K562 (cell line): ENCODE measurements around the gene LLPH. TPM values are rescaled to one million over a fixed set of nuclear protein-coding genes. Genes with fewer than 3 reads are reported as not detected.

Source experiments
- ATAC-seq: fragments of 200-7000 bp; cut with Tn5 transposase; 3 replicates; pipeline ENCODE4 v1.9.1; 2020; ENCODE audit warnings: moderate library complexity
- BruUV-seq: library from RNA; stranded (reverse); fragments of 400-500 nt; replicated peaks from 2 replicates; lab custom pipeline; 2021; lab: Mats Ljungman, UMichigan
- CTCF ChIA-PET: fragments of 300-600 bp; formaldehyde crosslinking; extraction: SDS; loops from one replicate; lab custom pipeline; 2021; ENCODE audit warnings: low intra/inter-chr PET ratio; lab: Yijun Ruan, JAX
- POLR2A ChIA-PET: fragments of 300-600, 350-650 bp; sonication (Branson Sonifier 250); formaldehyde crosslinking; extraction: SDS; loops from one replicate; lab custom pipeline; 2021; ENCODE audit warnings: antibody characterized with exemption, inconsistent platforms; lab: Yijun Ruan, JAX
- DNase-seq, 4 experiments: peaks; one replicate each; pipeline versions ENCODE4 v3.0.0 to v3.0.0-alpha.2; 2011 to 2018; ENCODE audit warnings: low spot score in 3 of 4, mixed read lengths in 3 of 4; ENCODE audit errors: extremely low read depth in 1 of 4
- FAIRE-seq: peaks from 2 replicates; lab custom pipeline; 2011; peaks lifted over from hg19 to GRCh38; lab: Jason Lieb, UNC
- H2AFZ ChIP-seq: 2 replicates; pipeline ENCODE4 v1.6.0; 2011; ENCODE audit warnings: low read depth, low read length, control low read depth, inconsistent platforms
- H3K27ac ChIP-seq: fragments of 200-600 bp; 3 replicates; pipeline ENCODE4 v1.8.0; 2011; ENCODE audit warnings: low read depth, mild to moderate bottlenecking, control low read depth, inconsistent platforms, low read length, moderate library complexity, mixed read lengths; ENCODE audit errors: extremely low read depth
- H3K27me3 ChIP-seq, 2 experiments: fragments of 300-600 bp in 1 of 2; 2 replicates in 1 of 2; 3 replicates in 1 of 2; pipeline versions ENCODE4 v1.6.0 to v1.8.0; 2011; ENCODE audit warnings: inconsistent platforms in 2 of 2, low read length in 2 of 2, mild to moderate bottlenecking in 1 of 2, mixed read lengths in 1 of 2, moderate library complexity in 1 of 2; ENCODE audit not compliant: control insufficient read depth in 2 of 2, insufficient read depth in 2 of 2
- H3K36me3 ChIP-seq: fragments of 300-600 bp; 3 replicates; pipeline ENCODE4 v1.8.0; 2011; ENCODE audit warnings: mild to moderate bottlenecking, low read length, inconsistent platforms; ENCODE audit not compliant: control insufficient read depth, insufficient read depth
- H3K4me1 ChIP-seq, 2 experiments: fragments of 200-600 bp in 1 of 2; replicated peaks in 1 of 2; 2 replicates in 1 of 2; 3 replicates in 1 of 2; pipeline versions ENCODE4 v1.5.1 to v1.8.0; 2011; ENCODE audit warnings: inconsistent platforms in 2 of 2, low read length in 2 of 2, mild to moderate bottlenecking in 1 of 2, mixed read lengths in 1 of 2, moderate library complexity in 1 of 2; ENCODE audit not compliant: control insufficient read depth in 2 of 2, insufficient read depth in 2 of 2
- H3K4me2 ChIP-seq: 2 replicates; pipeline ENCODE4 v1.6.1; 2011; ENCODE audit warnings: low read length, control low read depth, inconsistent platforms, mixed read lengths; ENCODE audit not compliant: insufficient read depth
- H3K4me3 ChIP-seq: fragments of 200-600 bp; sonication (generic), shearing (Covaris generic); 2 replicates; pipeline ENCODE4 v1.5.1; 2016; ENCODE audit warnings: control low read depth, inconsistent platforms
- H3K79me2 ChIP-seq: fragments of 200-600 bp; 3 replicates; pipeline ENCODE4 v1.8.0; 2011; ENCODE audit warnings: low read length, inconsistent platforms; ENCODE audit not compliant: control insufficient read depth, insufficient read depth
- H3K9ac ChIP-seq, 2 experiments: 2 replicates each; pipeline versions ENCODE4 v1.6.0 to v1.6.1; 2011; ENCODE audit warnings: low read depth in 2 of 2, low read length in 2 of 2, control low read depth in 1 of 2, inconsistent platforms in 1 of 2, mild to moderate bottlenecking in 1 of 2, mixed read lengths in 1 of 2; ENCODE audit not compliant: insufficient read depth in 1 of 2
- H3K9me1 ChIP-seq: one replicate; pipeline ENCODE4 v1.6.0; 2011; ENCODE audit warnings: inconsistent platforms, mild to moderate bottlenecking, low read length, moderate library complexity; ENCODE audit not compliant: control insufficient read depth, insufficient read depth
- H3K9me3 ChIP-seq: replicated peaks from 2 replicates; pipeline ENCODE4 v1.5.1; 2011; ENCODE audit warnings: low read depth, low read length, inconsistent platforms; ENCODE audit not compliant: control insufficient read depth, insufficient read depth
- H4K20me1 ChIP-seq: replicated peaks from 2 replicates; pipeline ENCODE4 v1.6.1; 2011; ENCODE audit warnings: low read length, inconsistent platforms, mixed read lengths; ENCODE audit not compliant: control insufficient read depth, insufficient read depth
- ARID4B ChIP-seq: sonication (generic); formaldehyde crosslinking; IDR thresholded peaks from 2 replicates; pipeline ENCODE4 v1.8.0; 2022; ENCODE audit warnings: mild to moderate bottlenecking, missing genetic modification reagents
- GATAD2B ChIP-seq: fragments of 450-650 bp; IDR thresholded peaks from 2 replicates; pipeline ENCODE4 v1.6.1; 2017; ENCODE audit warnings: mild to moderate bottlenecking, borderline replicate concordance
- NFRKB ChIP-seq: fragments of 450-650 bp; IDR thresholded peaks from 2 replicates; pipeline ENCODE4 v1.6.1; 2016; ENCODE audit warnings: low read depth
- NR4A1 ChIP-seq, 2 experiments: fragments of 250-450 bp in 1 of 2; fragments of 450-650 bp in 1 of 2; sonication (Bioruptor Pico) in 1 of 2; IDR thresholded peaks; 2 replicates each; pipeline versions ENCODE4 v1.4.0 to v1.6.1; 2016 to 2020; ENCODE audit warnings: mild to moderate bottlenecking in 2 of 2, missing compliant biosample characterization in 1 of 2, missing genetic modification characterization in 1 of 2, moderate library complexity in 1 of 2
- PTBP1 ChIP-seq: fragments of 200-400 bp; formaldehyde crosslinking; IDR thresholded peaks from 2 replicates; pipeline ENCODE4 v1.6.1; 2017; ENCODE audit warnings: low read depth, low read length
- RBM25 ChIP-seq: fragments of 200-400 bp; formaldehyde crosslinking; IDR thresholded peaks from 2 replicates; pipeline ENCODE4 v1.6.1; 2018; ENCODE audit warnings: low read length, low read depth, moderate library complexity; ENCODE audit not compliant: severe bottlenecking
- TRIM24 ChIP-seq, 2 experiments: fragments of 450-650 bp; IDR thresholded peaks; 2 replicates each; pipeline ENCODE4 v1.6.1; 2016
- ZBTB43 ChIP-seq: sonication (generic); formaldehyde crosslinking; IDR thresholded peaks from 2 replicates; pipeline ENCODE4 v1.8.0; 2023; ENCODE audit warnings: mild to moderate bottlenecking, missing genetic modification reagents
- WGBS: fragments of 100-300 bp; shearing (Covaris generic); methylation state at CpG from one replicate; pipeline ENCODE4 v1.1.6; 2016; ENCODE audit warnings: low coverage, mixed read lengths; ENCODE audit not compliant: insufficient coverage; ENCODE audit errors: missing lambda C conversion rate; 5-methylcytosine and 5-hydroxymethylcytosine counted together
- in situ Hi-C: fragments of 300-500 bp; cut with MboI; formaldehyde crosslinking; loops from 4 replicates; pipeline ENCODE4 v1.15.0; 2018; ENCODE audit warnings: inconsistent platforms, mixed read lengths
- intact Hi-C: fragments of 100-400 bp; cut with micrococcal nuclease; formaldehyde crosslinking; loops from 2 replicates; pipeline ENCODE4 v1.14.2; 2022
- polyA plus RNA-seq, 8 experiments: library from polyadenylated mRNA; depleted of rRNA in 4 of 8; stranded (reverse) in 5 of 8; unstranded in 3 of 8; fragments of >200 nt; fragmentation: Nextera tagmentation in 2 of 8; fragmentation: Illumina TruSeq in 1 of 8; extraction: Ambion mirVana in 2 of 8; extraction: Trizol in 1 of 8; gene quantifications; 2 replicates each; pipeline versions ENCODE4 v1.2.1 to v1.2.3, GENCODE V29; 2011 to 2014; ENCODE audit warnings: inconsistent platforms in 1 of 8, missing spikeins in 1 of 8
- total RNA-seq, 7 experiments: library from RNA; depleted of rRNA in 6 of 7; stranded (reverse); fragments of >200 nt in 6 of 7; fragmentation: Illumina TruSeq in 2 of 7; extraction: Trizol in 2 of 7; gene quantifications; 2 replicates each; pipeline versions ENCODE4 v1.2.1 to v1.2.3, GENCODE V29; 2011 to 2021; ENCODE audit warnings: low replicate concordance in 1 of 7

Gene LLPH
- total and polyA plus RNA-seq, 9 of the 15 experiments (the other 6 are each of a cell fraction or from before 2014, with no cell fraction given) = 19.1 to 87.3 (median 59.6) TPM

- no peak for TF ChIP-seq NFRKB
- no peak for TF ChIP-seq ZBTB43 (CRISPR knock-in tag)
- no peak for TF ChIP-seq PTBP1
- TF ChIP-seq GATAD2B = no peak
Observed at GRCh38 chr12:66159123-66159522, 28.6 kb upstream of the LLPH start (continued).

GRCh38 chr12:66156654-66157053 lies 26.1 kb upstream of the LLPH start:
- Histone ChIP-seq H4K20me1 (no peaks in the 10 kb centered on the region), H3K4me1 (no peaks in the 10 kb centered on the region), H3K9me3 (no peaks in the 10 kb centered on the region), H3K4me2 (no peak overlapping the region)
- ATAC-seq = no peak
- TF ChIP-seq NR4A1 (CRISPR knock-in tag; IDR thresholded peaks at IDR 0.05) (no peak), NR4A1 (tag; IDR thresholded peaks at IDR 0.05) (no peak), ARID4B (CRISPR knock-in tag) (no peak), RBM25 (peak; percentile 66), TRIM24 (IDR thresholded peaks at IDR 0.05) (no peak)
- TF ChIP-seq, all 486 proteins: peak for 1
- intact Hi-C loops = no loop called here
- Histone ChIP-seq H3K9ac (no peak overlapping the region), H3K79me2 (peaks cover 5% of the 10 kb centered on the region), H3K27me3 (no peaks in the 10 kb centered on the region), H3K27ac (no peak overlapping the region), H3K9me1 (no peaks in the 10 kb centered on the region), H2AFZ (no peak overlapping the region), H3K4me3 (no peak overlapping the region), H3K36me3 (peaks cover 7% of the 10 kb centered on the region; the same call in 1 of the 3 replicates)
- in situ Hi-C loops = no loop called here
- FAIRE-seq (no peak), DNase-seq (no peak)
- no TSS peak for BruUV-seq
- POLR2A ChIA-PET = interaction anchor here (0.5 kb wide), 1 partner anchor 1328 kb away, joined by 3 read pairs; no protein-coding TSS in a partner anchor
- CTCF ChIA-PET = no interaction called here
- WGBS = 79% methylated on average over 2 of the region's 2 CpGs
